ENCODE results near the gene CAPN7.

Gene CAPN7

GRCh38 chr3:15272426-15273196 lies 66.6 kb downstream of the CAPN7 start:
- no peak overlapping the region for H3K4me3 ChIP-seq (ENCODE audit: low read depth, low read length)
- no peak for DNase-seq (ENCODE audit: low read depth)
- TF ChIP-seq CTCF (IDR thresholded peaks at IDR 0.05; ENCODE audit: low read depth, low read length, missing control alignments): peak; percentile 16

- DNase-seq (ENCODE audit: low read depth): no peak
- H3K4me3 ChIP-seq (ENCODE audit: low read depth, low read length): no peak overlapping the region
- TF ChIP-seq CTCF (IDR thresholded peaks at IDR 0.05; ENCODE audit: low read depth, low read length, missing control alignments): no peak
These were observed 67.2 kb downstream of the CAPN7 start for GRCh38 chr3:15273227-15273626.

GRCh38 chr3:15276028-15276724 lies 70.1 kb downstream of the CAPN7 start:
- DNase-seq (ENCODE audit: low read depth): no peak

GRCh38 chr3:15277861-15278500 lies 71.9 kb downstream of the CAPN7 start:
- no peak overlapping the region for H3K4me3 ChIP-seq (ENCODE audit: low read depth, low read length)
- TF ChIP-seq CTCF (IDR thresholded peaks at IDR 0.05; ENCODE audit: low read depth, low read length, missing control alignments): no peak
- no peak for DNase-seq (ENCODE audit: low read depth)

More at GRCh38 chr3:15276028-15276724, 70.1 kb downstream of the CAPN7 start:
- H3K4me3 ChIP-seq (ENCODE audit: low read depth, low read length): no peak overlapping the region
- no peak for TF ChIP-seq CTCF (IDR thresholded peaks at IDR 0.05; ENCODE audit: low read depth, low read length, missing control alignments)

GRCh38 chr3:15279205-15279604 lies 73.2 kb downstream of the CAPN7 start:
- no peak for DNase-seq (ENCODE audit: low read depth)
- no peak overlapping the region for H3K4me3 ChIP-seq (ENCODE audit: low read depth, low read length)
- no peak for TF ChIP-seq CTCF (IDR thresholded peaks at IDR 0.05; ENCODE audit: low read depth, low read length, missing control alignments)

- TF ChIP-seq CTCF (IDR thresholded peaks at IDR 0.05; ENCODE audit: low read depth, low read length, missing control alignments): no peak
- no peak for DNase-seq (ENCODE audit: low read depth)
- no peak overlapping the region for H3K4me3 ChIP-seq (ENCODE audit: low read depth, low read length)
These were observed 73.8 kb downstream of the CAPN7 start for GRCh38 chr3:15279671-15280402.

All from GM12864 (cell line).